GM12892 (cell line): ENCODE data around the gene PALB2.

Experiments
- POLR2AphosphoS5 ChIP-seq: IDR thresholded peaks from 2 replicates; pipeline ENCODE4 v1.6.1; 2011; ENCODE audit warnings: low read depth, low read length, control low read depth
- TAF1 ChIP-seq: IDR thresholded peaks from 2 replicates; pipeline ENCODE4 v1.6.1; 2011; ENCODE audit warnings: low read depth, mild to moderate bottlenecking, control low read depth, low read length, borderline replicate concordance

- TF ChIP-seq POLR2AphosphoS5, result no peak
- TF ChIP-seq TAF1, result no peak
These were observed 42.4 kb upstream of the PALB2 start for GRCh38 chr16:23683487-23683886.
